WTC11 (cell line): ENCODE results near the gene ARHGAP26. TPM values are rescaled to one million over a fixed set of nuclear protein-coding genes. Genes with fewer than 3 reads are reported as not detected.

Source experiments
- ATAC-seq: fragments of 200-7000 bp; cut with Tn5 transposase; 2 replicates; pipeline ENCODE4 v1.10.0; 2021; ENCODE audit warnings: mild to moderate bottlenecking, moderate library complexity
- CTCF ChIA-PET: fragments of 300-600 bp; sonication (Branson Sonifier 250); formaldehyde crosslinking; loops from one replicate; lab custom pipeline; 2021; ENCODE audit warnings: antibody characterized with exemption; lab: Charles Lee
- POLR2A ChIA-PET: fragments of 350-600 bp; sonication (Branson Sonifier 250); formaldehyde crosslinking; loops from one replicate; lab custom pipeline; 2021; ENCODE audit warnings: antibody characterized with exemption; lab: Charles Lee
- DNase-seq: peaks from one replicate; pipeline ENCODE4 v3.0.0; 2021; ENCODE audit warnings: low spot score
- H3K27ac Mint-ChIP-seq: 2 replicates; pipeline ENCODE4 v1.8.0; 2021; ENCODE audit warnings: mixed read lengths
- H3K27me3 Mint-ChIP-seq: 2 replicates; pipeline ENCODE4 v1.8.0; 2021; ENCODE audit warnings: low read depth, mild to moderate bottlenecking, moderate library complexity, mixed read lengths
- H3K36me3 Mint-ChIP-seq: 2 replicates; pipeline ENCODE4 v1.8.0; 2021; ENCODE audit warnings: mixed read lengths
- H3K4me1 Mint-ChIP-seq: 2 replicates; pipeline ENCODE4 v1.8.0; 2022; ENCODE audit warnings: mixed read lengths
- H3K4me3 Mint-ChIP-seq: 2 replicates; pipeline ENCODE4 v1.8.0; 2021; ENCODE audit warnings: mild to moderate bottlenecking, moderate library complexity, mixed read lengths
- H3K9me3 Mint-ChIP-seq: 2 replicates; pipeline ENCODE4 v1.8.0; 2021; ENCODE audit warnings: mixed read lengths
- AFF4 ChIP-seq: sonication (generic); formaldehyde crosslinking; IDR thresholded peaks from 2 replicates; pipeline ENCODE4 v1.8.1; 2023; ENCODE audit warnings: mild to moderate bottlenecking, missing genetic modification reagents, borderline replicate concordance
- ARID4B ChIP-seq: sonication (generic); formaldehyde crosslinking; IDR thresholded peaks from 2 replicates; pipeline ENCODE4 v1.8.0; 2023; ENCODE audit warnings: missing genetic modification reagents, mild to moderate bottlenecking, borderline replicate concordance
- ATF1 ChIP-seq: sonication (generic); formaldehyde crosslinking; IDR thresholded peaks from 2 replicates; pipeline ENCODE4 v1.8.1; 2023; ENCODE audit warnings: mild to moderate bottlenecking, moderate library complexity, missing genetic modification reagents
- ATF6 ChIP-seq: sonication (generic); formaldehyde crosslinking; IDR thresholded peaks from 2 replicates; pipeline ENCODE4 v1.8.1; 2023; ENCODE audit warnings: mild to moderate bottlenecking, missing genetic modification reagents
- IRF1 ChIP-seq: sonication (generic); formaldehyde crosslinking; IDR thresholded peaks from 2 replicates; pipeline ENCODE4 v1.8.0; 2023; ENCODE audit warnings: missing genetic modification reagents
- MYBL2 ChIP-seq: sonication (generic); formaldehyde crosslinking; IDR thresholded peaks from 2 replicates; pipeline ENCODE4 v1.8.1; 2023; ENCODE audit warnings: mild to moderate bottlenecking, moderate library complexity, missing genetic modification reagents
- NFYB ChIP-seq: sonication (generic); formaldehyde crosslinking; conservative IDR thresholded peaks from 2 replicates; pipeline ENCODE4 v1.8.0; 2022; ENCODE audit warnings: low read depth, missing genetic modification reagents
- PRDM15 ChIP-seq: sonication (generic); formaldehyde crosslinking; IDR thresholded peaks from 2 replicates; pipeline ENCODE4 v1.8.0; 2022; ENCODE audit warnings: missing genetic modification reagents
- TP53 ChIP-seq: sonication (generic); formaldehyde crosslinking; IDR thresholded peaks from 2 replicates; pipeline ENCODE4 v1.8.1; 2023; ENCODE audit warnings: mild to moderate bottlenecking, missing genetic modification reagents
- ZMAT4 ChIP-seq: fragments of 250-450 bp; sonication (Bioruptor Pico); IDR thresholded peaks from 2 replicates; pipeline ENCODE4 v1.9.0; 2021; ENCODE audit warnings: mild to moderate bottlenecking
- ZNF671 ChIP-seq: fragments of 250-450 bp; sonication (Bioruptor Pico); IDR thresholded peaks from 2 replicates; pipeline ENCODE4 v1.8.0; 2021; ENCODE audit warnings: mild to moderate bottlenecking
- total RNA-seq: library from RNA; stranded (reverse); gene quantifications from 3 replicates; pipeline ENCODE4 v1.2.3, GENCODE V29; 2021

The ARHGAP26 gene
- total RNA-seq, 1 experiment from 2014 or later: 22.3 TPM

- no peak overlapping the region for H3K4me3 Mint-ChIP-seq
- POLR2A ChIA-PET: no interaction called here
Measured at GRCh38 chr5:143113461-143113860, 343.3 kb downstream of the ARHGAP26 start.

More at GRCh38 chr5:143113461-143113860, 343.3 kb downstream of the ARHGAP26 start:
- Mint-ChIP-seq H3K27me3 (no peaks in the 10 kb centered on the region), H3K36me3 (no peaks in the 10 kb centered on the region), H3K27ac (no peak overlapping the region), H3K4me1 (peaks cover 41% of the 10 kb centered on the region), H3K9me3 (no peaks in the 10 kb centered on the region)
- TF ChIP-seq AFF4: no peak
- TF ChIP-seq TP53 (CRISPR knock-in tag): no peak
- TF ChIP-seq IRF1 (CRISPR knock-in tag): no peak
- TF ChIP-seq ATF1 (CRISPR knock-in tag): no peak
- TF ChIP-seq ATF6 (CRISPR knock-in tag): no peak
- no peak for TF ChIP-seq MYBL2 (CRISPR knock-in tag)
- no peak for TF ChIP-seq ZNF671 (CRISPR knock-in tag)
- TF ChIP-seq ARID4B (CRISPR knock-in tag): no peak
- TF ChIP-seq PRDM15: no peak
- no peak for TF ChIP-seq NFYB (CRISPR knock-in tag)
- no peak for TF ChIP-seq ZMAT4 (CRISPR knock-in tag)
- ATAC-seq (no peak), DNase-seq (no peak)
- CTCF ChIA-PET: interaction anchor here (0.8 kb wide), 1 partner anchor 12 kb away, joined by 3 read pairs; no protein-coding TSS in a partner anchor
